Measurements from ENCODE around the gene TSPAN17.

TSPAN17 gene

GRCh38 chr5:176630681-176631222, 16.5 kb upstream of the TSPAN17 start:
- no peaks in the 10 kb centered on the region for H3K79me2 ChIP-seq (ENCODE audit: control insufficient read depth, insufficient read depth, low read length, unreplicated experiment)
- H3K36me3 ChIP-seq (ENCODE audit: insufficient read depth, low read length): no peaks in the 10 kb centered on the region
- H3K27me3 ChIP-seq (ENCODE audit: insufficient read depth, low read length): peaks cover 66% of the 10 kb centered on the region
- H2AFZ ChIP-seq (ENCODE audit: low read length, unreplicated experiment): no peak overlapping the region
- no peak overlapping the region for H3K27ac ChIP-seq (ENCODE audit: low read depth, low read length)
- peaks cover 4% of the 10 kb centered on the region for H3K4me1 ChIP-seq (ENCODE audit: control insufficient read depth, insufficient read depth, low read length, unreplicated experiment)
- H3K4me3 ChIP-seq (ENCODE audit: low read depth, low read length): peak overlapping the region; percentile 71

GRCh38 chr5:176631383-176632200, 15.7 kb upstream of the TSPAN17 start:
- no peak overlapping the region for H2AFZ ChIP-seq (ENCODE audit: low read length, unreplicated experiment)

DNA sequence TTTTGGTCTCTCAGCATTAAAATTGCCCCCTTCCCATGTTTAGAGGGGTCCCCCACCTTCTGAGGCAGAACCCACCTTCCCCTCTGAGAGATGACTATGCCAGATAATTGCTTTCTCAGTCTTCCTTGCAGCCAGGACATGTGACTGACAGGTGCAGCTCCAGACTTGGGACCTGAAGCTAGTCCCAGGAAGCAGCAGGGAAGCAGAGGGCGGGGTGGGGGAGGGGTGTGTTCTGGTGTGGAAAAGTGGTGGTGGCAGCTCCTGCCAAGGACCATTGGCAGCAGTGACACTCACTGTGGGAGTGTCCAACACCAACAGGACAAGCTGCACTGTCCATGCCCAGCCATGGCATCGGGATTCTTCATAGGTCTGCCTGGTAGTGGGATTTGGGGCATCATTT, 14.5 kb upstream of the TSPAN17 start:
- Histone ChIP-seq H3K4me3 (ENCODE audit: low read depth, low read length) (no peak overlapping the region), H3K27me3 (ENCODE audit: insufficient read depth, low read length) (peaks cover 77% of the 10 kb centered on the region), H3K27ac (ENCODE audit: low read depth, low read length) (no peak overlapping the region), H3K36me3 (ENCODE audit: insufficient read depth, low read length) (no peaks in the 10 kb centered on the region), H3K4me1 (ENCODE audit: control insufficient read depth, insufficient read depth, low read length, unreplicated experiment) (peaks cover 4% of the 10 kb centered on the region), H3K79me2 (ENCODE audit: control insufficient read depth, insufficient read depth, low read length, unreplicated experiment) (no peaks in the 10 kb centered on the region), H2AFZ (ENCODE audit: low read length, unreplicated experiment) (no peak overlapping the region)

More at GRCh38 chr5:176631383-176632200, 15.7 kb upstream of the TSPAN17 start:
- Histone ChIP-seq H3K27me3 (ENCODE audit: insufficient read depth, low read length) (peaks cover 73% of the 10 kb centered on the region), H3K27ac (ENCODE audit: low read depth, low read length) (no peak overlapping the region), H3K4me1 (ENCODE audit: control insufficient read depth, insufficient read depth, low read length, unreplicated experiment) (peaks cover 4% of the 10 kb centered on the region), H3K4me3 (ENCODE audit: low read depth, low read length) (no peak overlapping the region), H3K36me3 (ENCODE audit: insufficient read depth, low read length) (no peaks in the 10 kb centered on the region), H3K79me2 (ENCODE audit: control insufficient read depth, insufficient read depth, low read length, unreplicated experiment) (no peaks in the 10 kb centered on the region)

DNA sequence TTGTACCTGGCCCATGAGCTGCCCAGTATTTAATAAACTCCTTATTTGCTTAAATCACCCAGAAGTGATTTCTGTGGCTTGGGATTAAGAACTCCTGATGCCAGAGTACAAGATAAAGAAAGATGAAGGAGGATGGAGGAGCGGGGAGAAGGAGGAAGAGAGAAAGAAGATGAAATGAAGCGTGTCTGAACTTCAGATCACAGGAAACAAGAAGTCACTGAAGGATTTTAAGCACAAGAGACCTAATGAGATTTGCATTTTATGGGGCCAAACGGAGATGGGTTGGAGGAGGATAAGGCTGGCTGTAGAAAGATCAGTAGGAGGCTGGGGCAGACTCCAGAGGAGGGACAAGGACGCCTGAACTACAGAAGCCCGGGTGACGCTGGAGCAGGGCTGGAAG, 13.7 kb upstream of the TSPAN17 start:
- Histone ChIP-seq H3K36me3 (ENCODE audit: insufficient read depth, low read length) (no peaks in the 10 kb centered on the region), H3K27me3 (ENCODE audit: insufficient read depth, low read length) (peaks cover 77% of the 10 kb centered on the region), H3K4me1 (ENCODE audit: control insufficient read depth, insufficient read depth, low read length, unreplicated experiment) (peaks cover 4% of the 10 kb centered on the region), H3K4me3 (ENCODE audit: low read depth, low read length) (no peak overlapping the region), H2AFZ (ENCODE audit: low read length, unreplicated experiment) (no peak overlapping the region), H3K79me2 (ENCODE audit: control insufficient read depth, insufficient read depth, low read length, unreplicated experiment) (no peaks in the 10 kb centered on the region), H3K27ac (ENCODE audit: low read depth, low read length) (no peak overlapping the region)

DNA sequence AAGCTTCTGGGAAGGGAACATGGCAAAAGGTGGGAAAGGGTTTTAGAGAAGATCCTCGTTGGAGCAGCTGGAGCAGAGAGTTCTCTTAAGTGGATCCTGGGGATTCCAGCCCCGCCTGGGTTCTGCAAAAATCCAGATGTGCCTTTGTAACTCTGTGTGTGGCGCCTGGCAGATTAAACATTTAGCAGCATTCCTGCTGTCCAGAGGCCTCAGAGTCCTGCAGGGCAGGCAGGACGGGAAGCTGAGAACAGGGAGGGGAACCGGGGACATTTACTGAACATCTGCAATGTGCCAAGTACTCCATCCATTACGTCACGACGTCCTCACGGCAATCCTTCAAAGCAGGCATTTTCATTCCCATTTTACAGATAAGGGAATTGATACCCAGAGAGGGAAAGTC, 10.9 kb upstream of the TSPAN17 start:
- peaks cover 48% of the 10 kb centered on the region for H3K27me3 ChIP-seq (ENCODE audit: insufficient read depth, low read length)

DNA sequence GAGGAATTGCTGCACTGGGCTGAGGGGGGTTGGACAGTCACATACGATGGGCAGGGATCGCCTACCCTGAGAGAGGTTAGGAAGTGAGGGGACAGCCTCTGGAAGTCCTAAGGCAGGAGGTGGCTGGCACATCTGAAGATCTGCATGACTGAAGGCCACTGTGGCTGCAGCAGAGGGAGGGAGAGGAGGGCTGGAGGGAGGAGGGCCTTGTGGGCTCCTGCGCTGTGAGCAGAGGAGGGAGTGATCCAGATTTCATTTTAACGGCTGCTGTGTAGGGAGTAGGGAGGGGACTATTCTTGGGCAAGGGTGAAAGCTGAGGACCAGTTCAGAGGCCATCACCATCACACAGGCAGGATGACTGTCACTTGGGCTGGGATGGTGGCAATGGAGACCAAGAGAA, 9.7 kb upstream of the TSPAN17 start:
- no peaks in the 10 kb centered on the region for H3K79me2 ChIP-seq (ENCODE audit: control insufficient read depth, insufficient read depth, low read length, unreplicated experiment)
- H3K4me1 ChIP-seq (ENCODE audit: control insufficient read depth, insufficient read depth, low read length, unreplicated experiment): no peaks in the 10 kb centered on the region
- H3K36me3 ChIP-seq (ENCODE audit: insufficient read depth, low read length): no peaks in the 10 kb centered on the region
- no peak overlapping the region for H3K27ac ChIP-seq (ENCODE audit: low read depth, low read length)
- peaks cover 38% of the 10 kb centered on the region for H3K27me3 ChIP-seq (ENCODE audit: insufficient read depth, low read length)
- no peak overlapping the region for H2AFZ ChIP-seq (ENCODE audit: low read length, unreplicated experiment)
- no peak overlapping the region for H3K4me3 ChIP-seq (ENCODE audit: low read depth, low read length)

More for the DNA sequence above, 10.9 kb upstream of the TSPAN17 start:
- H2AFZ ChIP-seq (ENCODE audit: low read length, unreplicated experiment): no peak overlapping the region
- H3K36me3 ChIP-seq (ENCODE audit: insufficient read depth, low read length): no peaks in the 10 kb centered on the region
- H3K4me1 ChIP-seq (ENCODE audit: control insufficient read depth, insufficient read depth, low read length, unreplicated experiment): no peaks in the 10 kb centered on the region
- no peak overlapping the region for H3K4me3 ChIP-seq (ENCODE audit: low read depth, low read length)
- H3K79me2 ChIP-seq (ENCODE audit: control insufficient read depth, insufficient read depth, low read length, unreplicated experiment): no peaks in the 10 kb centered on the region
- H3K27ac ChIP-seq (ENCODE audit: low read depth, low read length): no peak overlapping the region

DNA sequence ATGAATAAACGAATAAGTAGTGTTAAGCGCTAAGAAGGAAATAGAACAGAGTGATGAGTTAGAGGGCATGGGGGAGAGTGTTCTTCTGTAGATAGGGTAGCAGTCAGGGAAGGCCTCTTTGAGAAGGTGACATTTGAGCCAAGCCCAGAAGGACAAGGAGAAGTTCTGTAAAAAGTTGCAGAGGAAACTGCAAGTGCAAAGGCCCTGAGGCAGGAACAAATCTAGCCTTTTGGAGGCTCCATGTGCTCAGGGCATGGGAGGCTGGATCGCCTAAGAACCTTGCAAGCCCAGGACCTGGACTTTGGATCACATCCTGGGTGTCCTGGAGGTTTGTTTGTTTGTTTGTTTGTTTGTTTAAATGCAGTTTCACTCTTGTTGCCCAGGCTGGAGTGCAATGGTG, 8.8 kb upstream of the TSPAN17 start:
- peaks cover 29% of the 10 kb centered on the region for H3K27me3 ChIP-seq (ENCODE audit: insufficient read depth, low read length)
- no peak overlapping the region for H3K4me3 ChIP-seq (ENCODE audit: low read depth, low read length)
- no peak overlapping the region for H2AFZ ChIP-seq (ENCODE audit: low read length, unreplicated experiment)
- H3K36me3 ChIP-seq (ENCODE audit: insufficient read depth, low read length): no peaks in the 10 kb centered on the region
- no peaks in the 10 kb centered on the region for H3K4me1 ChIP-seq (ENCODE audit: control insufficient read depth, insufficient read depth, low read length, unreplicated experiment)
- H3K79me2 ChIP-seq (ENCODE audit: control insufficient read depth, insufficient read depth, low read length, unreplicated experiment): no peaks in the 10 kb centered on the region
- no peak overlapping the region for H3K27ac ChIP-seq (ENCODE audit: low read depth, low read length)

GRCh38 chr5:176639208-176639607, 8.1 kb upstream of the TSPAN17 start:
- no peaks in the 10 kb centered on the region for H3K36me3 ChIP-seq (ENCODE audit: insufficient read depth, low read length)
- H3K4me3 ChIP-seq (ENCODE audit: low read depth, low read length): no peak overlapping the region
- H3K27me3 ChIP-seq (ENCODE audit: insufficient read depth, low read length): peaks cover 21% of the 10 kb centered on the region
- H2AFZ ChIP-seq (ENCODE audit: low read length, unreplicated experiment): no peak overlapping the region
- no peaks in the 10 kb centered on the region for H3K79me2 ChIP-seq (ENCODE audit: control insufficient read depth, insufficient read depth, low read length, unreplicated experiment)
- H3K4me1 ChIP-seq (ENCODE audit: control insufficient read depth, insufficient read depth, low read length, unreplicated experiment): no peaks in the 10 kb centered on the region
- H3K27ac ChIP-seq (ENCODE audit: low read depth, low read length): no peak overlapping the region

DNA sequence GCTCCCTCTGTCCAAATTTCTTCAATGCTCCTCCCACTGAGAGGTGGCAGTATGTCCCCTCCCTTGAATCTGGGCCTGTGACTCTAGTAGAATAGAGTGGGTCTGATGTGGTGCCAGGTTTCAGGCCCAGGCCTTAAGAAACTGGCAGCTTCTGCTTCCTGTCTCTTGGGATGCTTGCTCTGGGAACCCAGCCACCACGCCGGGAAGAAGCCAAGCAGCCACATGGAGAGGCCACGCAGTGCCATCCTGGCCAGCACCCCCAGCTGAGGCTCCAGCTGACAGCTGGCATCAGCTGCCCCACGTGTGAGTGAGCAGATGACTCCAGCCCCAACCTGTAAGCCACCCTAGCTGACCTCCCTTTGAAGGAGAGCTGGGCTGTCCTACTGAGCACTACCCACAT, 7.3 kb upstream of the TSPAN17 start:
- Histone ChIP-seq H3K27ac (ENCODE audit: low read depth, low read length) (no peak overlapping the region), H3K4me3 (ENCODE audit: low read depth, low read length) (no peak overlapping the region), H3K36me3 (ENCODE audit: insufficient read depth, low read length) (no peaks in the 10 kb centered on the region), H2AFZ (ENCODE audit: low read length, unreplicated experiment) (no peak overlapping the region), H3K79me2 (ENCODE audit: control insufficient read depth, insufficient read depth, low read length, unreplicated experiment) (no peaks in the 10 kb centered on the region), H3K4me1 (ENCODE audit: control insufficient read depth, insufficient read depth, low read length, unreplicated experiment) (no peaks in the 10 kb centered on the region), H3K27me3 (ENCODE audit: insufficient read depth, low read length) (peaks cover 18% of the 10 kb centered on the region)

DNA sequence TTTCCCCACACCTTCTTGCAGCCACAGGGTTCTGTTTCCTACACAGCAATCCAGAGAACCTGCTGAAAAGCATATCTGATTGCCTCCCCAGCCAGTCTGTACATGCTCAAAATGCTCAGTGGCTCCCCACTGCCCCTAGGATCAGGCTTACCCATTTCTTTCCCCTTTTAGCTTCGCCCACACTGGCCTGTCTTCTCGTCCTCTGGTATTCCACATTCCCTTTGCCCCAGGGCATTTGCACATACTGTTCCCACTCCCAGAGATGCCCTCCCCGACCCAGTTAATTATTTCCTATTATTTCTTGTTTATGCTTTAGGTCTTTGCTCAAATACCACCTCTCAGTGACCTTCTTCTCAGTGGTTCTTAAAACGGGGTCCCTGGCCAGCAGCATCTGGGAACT, 6.7 kb upstream of the TSPAN17 start:
- H3K36me3 ChIP-seq (ENCODE audit: insufficient read depth, low read length): no peaks in the 10 kb centered on the region
- H3K79me2 ChIP-seq (ENCODE audit: control insufficient read depth, insufficient read depth, low read length, unreplicated experiment): no peaks in the 10 kb centered on the region
- no peak overlapping the region for H2AFZ ChIP-seq (ENCODE audit: low read length, unreplicated experiment)
- H3K27me3 ChIP-seq (ENCODE audit: insufficient read depth, low read length): peaks cover 12% of the 10 kb centered on the region
- H3K4me3 ChIP-seq (ENCODE audit: low read depth, low read length): no peak overlapping the region
- no peak overlapping the region for H3K27ac ChIP-seq (ENCODE audit: low read depth, low read length)
- H3K4me1 ChIP-seq (ENCODE audit: control insufficient read depth, insufficient read depth, low read length, unreplicated experiment): no peaks in the 10 kb centered on the region
